Neural progenitor cell (in vitro differentiated cells): ENCODE measurements around the gene CUBN. TPM values are rescaled to one million over a fixed set of nuclear protein-coding genes. Genes with fewer than 3 reads are reported as not detected.
A peak's percentile ranks its signal among the peaks of the same experiment; 100 is the strongest.

Source experiments
- DNase-seq: peaks from one replicate; pipeline ENCODE4 v3.0.0-alpha.2; 2016; ENCODE audit warnings: low spot score
- H2AFZ ChIP-seq: fragments of 200-600 bp; sonication (generic); replicated peaks from 2 replicates; pipeline ENCODE4 v1.6.1; 2016; ENCODE audit warnings: antibody characterized with exemption
- H3F3A ChIP-seq: fragments of 200-600 bp; sonication (generic); 2 replicates; pipeline ENCODE4 v1.6.1; 2016; ENCODE audit warnings: antibody characterized with exemption, low read depth
- H3K27ac ChIP-seq: fragments of 200-600 bp; sonication (generic); 2 replicates; pipeline ENCODE4 v1.5.1; 2016; ENCODE audit warnings: mild to moderate bottlenecking
- H3K27me3 ChIP-seq: fragments of 200-600 bp; sonication (generic); 2 replicates; pipeline ENCODE4 v1.6.1; 2016; ENCODE audit warnings: mild to moderate bottlenecking, moderate library complexity
- H3K36me3 ChIP-seq: fragments of 200-600 bp; sonication (generic); 2 replicates; pipeline ENCODE4 v1.5.1; 2016
- H3K4me1 ChIP-seq: fragments of 200-600 bp; sonication (generic); 2 replicates; pipeline ENCODE4 v1.6.1; 2016; ENCODE audit warnings: mixed run types
- H3K4me2 ChIP-seq: fragments of 200-600 bp; sonication (generic); 2 replicates; pipeline ENCODE4 v1.6.1; 2016
- H3K4me3 ChIP-seq: fragments of 200-600 bp; sonication (generic); 2 replicates; pipeline ENCODE4 v1.5.1; 2016
- H3K79me2 ChIP-seq: fragments of 200-600 bp; sonication (generic); 2 replicates; pipeline ENCODE4 v1.6.1; 2016; ENCODE audit warnings: low read depth
- H3K9ac ChIP-seq: fragments of 200-600 bp; sonication (generic); 2 replicates; pipeline ENCODE4 v1.6.1; 2016
- H3K9me3 ChIP-seq: fragments of 200-600 bp; sonication (generic); 2 replicates; pipeline ENCODE4 v1.5.1; 2016; ENCODE audit warnings: low read depth
- H4K20me1 ChIP-seq: fragments of 200-600 bp; sonication (generic); 2 replicates; pipeline ENCODE4 v1.6.1; 2016; ENCODE audit warnings: low read depth
- H3K27ac Mint-ChIP-seq: 3 replicates; pipeline ENCODE4 v1.8.0; 2021; ENCODE audit warnings: mixed read lengths
- H3K27me3 Mint-ChIP-seq: 2 replicates; pipeline ENCODE4 v1.8.0; 2022; ENCODE audit warnings: low read depth, mild to moderate bottlenecking, inconsistent platforms, moderate library complexity, mixed read lengths; ENCODE audit not compliant: insufficient read depth
- H3K36me3 Mint-ChIP-seq: 3 replicates; pipeline ENCODE4 v1.8.0; 2021; ENCODE audit warnings: mixed read lengths
- H3K4me1 Mint-ChIP-seq: 3 replicates; pipeline ENCODE4 v1.8.0; 2021; ENCODE audit warnings: mixed read lengths
- H3K4me3 Mint-ChIP-seq: 3 replicates; pipeline ENCODE4 v1.8.0; 2021; ENCODE audit warnings: mild to moderate bottlenecking, moderate library complexity, mixed read lengths
- H3K9me3 Mint-ChIP-seq: 3 replicates; pipeline ENCODE4 v1.8.0; 2020; ENCODE audit warnings: mixed read lengths
- CTCF ChIP-seq: fragments of 200-600 bp; sonication (generic); IDR thresholded peaks from 2 replicates; pipeline ENCODE4 v1.5.1; 2017; ENCODE audit warnings: antibody characterized with exemption, mild to moderate bottlenecking
- EZH2 ChIP-seq: fragments of 200-600 bp; sonication (generic); IDR thresholded peaks from 2 replicates; pipeline ENCODE4 v1.6.1; 2017; ENCODE audit warnings: antibody characterized with exemption, mild to moderate bottlenecking, moderate library complexity
- EZH2phosphoT487 ChIP-seq: fragments of 200-600 bp; sonication (generic); IDR thresholded peaks from 2 replicates; pipeline ENCODE4 v1.6.1; 2017; ENCODE audit warnings: antibody characterized with exemption
- total RNA-seq: library from RNA; depleted of rRNA; stranded (reverse); fragments of >200 nt; gene quantifications from 2 replicates; pipeline ENCODE4 v1.2.3, GENCODE V29; 2015; ENCODE audit warnings: low replicate concordance

The CUBN gene
- total RNA-seq, 1 donor from 2014 or later = 2.2 TPM

GRCh38 chr10:17010363-17011145, 119.1 kb downstream of the CUBN start:
- H3K36me3 ChIP-seq = no peaks in the 10 kb centered on the region
- H3K9me3 Mint-ChIP-seq = peaks cover 32% of the 10 kb centered on the region
- H3K9me3 ChIP-seq = no peaks in the 10 kb centered on the region
- H3K27me3 Mint-ChIP-seq = peaks cover 9% of the 10 kb centered on the region
- H3K4me1 Mint-ChIP-seq = peaks cover 42% of the 10 kb centered on the region
- H3K27ac Mint-ChIP-seq = peak overlapping the region; percentile 82
- no peak overlapping the region for H3K4me3 Mint-ChIP-seq
- TF ChIP-seq EZH2phosphoT487 = no peak
- TF ChIP-seq EZH2 = no peak
- no peak for TF ChIP-seq CTCF
- DNase-seq = no peak
- no peak overlapping the region for H3K4me3 ChIP-seq
- H3K4me2 ChIP-seq = no peak overlapping the region
- H3K79me2 ChIP-seq = no peaks in the 10 kb centered on the region
- no peaks in the 10 kb centered on the region for H3K27me3 ChIP-seq
- no peak overlapping the region for H3K27ac ChIP-seq
- no peak overlapping the region for H2AFZ ChIP-seq
- H3K36me3 Mint-ChIP-seq = peaks cover 7% of the 10 kb centered on the region
- no peak overlapping the region for H3K9ac ChIP-seq
- no peaks in the 10 kb centered on the region for H4K20me1 ChIP-seq
- H3F3A ChIP-seq = no peaks in the 10 kb centered on the region
- H3K4me1 ChIP-seq = no peaks in the 10 kb centered on the region

GRCh38 chr10:17009212-17009700, 120.4 kb downstream of the CUBN start:
- Histone ChIP-seq H3K79me2 (no peaks in the 10 kb centered on the region), H3K27ac (no peak overlapping the region), H3K9me3 (no peaks in the 10 kb centered on the region), H3K9ac (no peak overlapping the region), H3K4me1 (no peaks in the 10 kb centered on the region), H3K27me3 (no peaks in the 10 kb centered on the region), H3F3A (no peaks in the 10 kb centered on the region), H4K20me1 (no peaks in the 10 kb centered on the region), H3K4me2 (no peak overlapping the region), H2AFZ (no peak overlapping the region), H3K36me3 (no peaks in the 10 kb centered on the region), H3K4me3 (no peak overlapping the region)
- no peak for TF ChIP-seq CTCF
- TF ChIP-seq EZH2 = no peak
- TF ChIP-seq EZH2phosphoT487 = no peak
- Mint-ChIP-seq H3K27me3 (peaks cover 12% of the 10 kb centered on the region), H3K36me3 (peaks cover 11% of the 10 kb centered on the region), H3K27ac (peak overlapping the region; percentile 65), H3K9me3 (peaks cover 38% of the 10 kb centered on the region), H3K4me3 (no peak overlapping the region), H3K4me1 (peaks cover 51% of the 10 kb centered on the region)
- no peak for DNase-seq

- no peak overlapping the region for H3K4me2 ChIP-seq
- DNase-seq = no peak
- H3K4me1 ChIP-seq = no peaks in the 10 kb centered on the region
Observed at GRCh38 chr10:17007418-17007770, 122.2 kb downstream of the CUBN start.

More at GRCh38 chr10:17007418-17007770, 122.2 kb downstream of the CUBN start:
- Histone ChIP-seq H3K4me3 (no peak overlapping the region), H3K27me3 (no peaks in the 10 kb centered on the region), H3K27ac (no peak overlapping the region), H3K9me3 (no peaks in the 10 kb centered on the region), H3K79me2 (no peaks in the 10 kb centered on the region), H4K20me1 (no peaks in the 10 kb centered on the region), H3F3A (no peaks in the 10 kb centered on the region), H2AFZ (no peak overlapping the region), H3K36me3 (no peaks in the 10 kb centered on the region), H3K9ac (no peak overlapping the region)
- TF ChIP-seq EZH2 (no peak), CTCF (no peak), EZH2phosphoT487 (no peak)
- H3K27ac Mint-ChIP-seq = peak overlapping the region; percentile 99
- peak overlapping the region; percentile 54 for H3K4me3 Mint-ChIP-seq
- H3K36me3 Mint-ChIP-seq = peaks cover 11% of the 10 kb centered on the region
- peaks cover 70% of the 10 kb centered on the region for H3K4me1 Mint-ChIP-seq
- H3K9me3 Mint-ChIP-seq = peaks cover 34% of the 10 kb centered on the region
- peaks cover 12% of the 10 kb centered on the region for H3K27me3 Mint-ChIP-seq
